K562 (cell line): ENCODE data around the gene EHD3. TPM values are rescaled to one million over a fixed set of nuclear protein-coding genes. Genes with fewer than 3 reads are reported as not detected.

Source experiments
- ATAC-seq: fragments of 200-7000 bp; cut with Tn5 transposase; 3 replicates; pipeline ENCODE4 v1.9.1; 2020; ENCODE audit warnings: moderate library complexity
- BruUV-seq: library from RNA; stranded (reverse); fragments of 400-500 nt; replicated peaks from 2 replicates; lab custom pipeline; 2021; lab: Mats Ljungman, UMichigan
- CTCF ChIA-PET: fragments of 300-600 bp; formaldehyde crosslinking; extraction: SDS; loops from one replicate; lab custom pipeline; 2021; ENCODE audit warnings: low intra/inter-chr PET ratio; lab: Yijun Ruan, JAX
- POLR2A ChIA-PET: fragments of 300-600, 350-650 bp; sonication (Branson Sonifier 250); formaldehyde crosslinking; extraction: SDS; loops from one replicate; lab custom pipeline; 2021; ENCODE audit warnings: antibody characterized with exemption, inconsistent platforms; lab: Yijun Ruan, JAX
- DNase-seq, 4 experiments: peaks; one replicate each; pipeline versions ENCODE4 v3.0.0 to v3.0.0-alpha.2; 2011 to 2018; ENCODE audit warnings: low spot score in 3 of 4, mixed read lengths in 3 of 4; ENCODE audit errors: extremely low read depth in 1 of 4
- FAIRE-seq: peaks from 2 replicates; lab custom pipeline; 2011; peaks lifted over from hg19 to GRCh38; lab: Jason Lieb, UNC
- H2AFZ ChIP-seq: 2 replicates; pipeline ENCODE4 v1.6.0; 2011; ENCODE audit warnings: low read depth, low read length, control low read depth, inconsistent platforms
- H3K27ac ChIP-seq: fragments of 200-600 bp; 3 replicates; pipeline ENCODE4 v1.8.0; 2011; ENCODE audit warnings: low read depth, mild to moderate bottlenecking, control low read depth, inconsistent platforms, low read length, moderate library complexity, mixed read lengths; ENCODE audit errors: extremely low read depth
- H3K27me3 ChIP-seq, 2 experiments: fragments of 300-600 bp in 1 of 2; 2 replicates in 1 of 2; 3 replicates in 1 of 2; pipeline versions ENCODE4 v1.6.0 to v1.8.0; 2011; ENCODE audit warnings: inconsistent platforms in 2 of 2, low read length in 2 of 2, mild to moderate bottlenecking in 1 of 2, mixed read lengths in 1 of 2, moderate library complexity in 1 of 2; ENCODE audit not compliant: control insufficient read depth in 2 of 2, insufficient read depth in 2 of 2
- H3K36me3 ChIP-seq: fragments of 300-600 bp; 3 replicates; pipeline ENCODE4 v1.8.0; 2011; ENCODE audit warnings: mild to moderate bottlenecking, low read length, inconsistent platforms; ENCODE audit not compliant: control insufficient read depth, insufficient read depth
- H3K4me1 ChIP-seq, 2 experiments: fragments of 200-600 bp in 1 of 2; replicated peaks in 1 of 2; 2 replicates in 1 of 2; 3 replicates in 1 of 2; pipeline versions ENCODE4 v1.5.1 to v1.8.0; 2011; ENCODE audit warnings: inconsistent platforms in 2 of 2, low read length in 2 of 2, mild to moderate bottlenecking in 1 of 2, mixed read lengths in 1 of 2, moderate library complexity in 1 of 2; ENCODE audit not compliant: control insufficient read depth in 2 of 2, insufficient read depth in 2 of 2
- H3K4me2 ChIP-seq: 2 replicates; pipeline ENCODE4 v1.6.1; 2011; ENCODE audit warnings: low read length, control low read depth, inconsistent platforms, mixed read lengths; ENCODE audit not compliant: insufficient read depth
- H3K4me3 ChIP-seq: fragments of 200-600 bp; sonication (generic), shearing (Covaris generic); 2 replicates; pipeline ENCODE4 v1.5.1; 2016; ENCODE audit warnings: control low read depth, inconsistent platforms
- H3K79me2 ChIP-seq: fragments of 200-600 bp; 3 replicates; pipeline ENCODE4 v1.8.0; 2011; ENCODE audit warnings: low read length, inconsistent platforms; ENCODE audit not compliant: control insufficient read depth, insufficient read depth
- H3K9ac ChIP-seq, 2 experiments: 2 replicates each; pipeline versions ENCODE4 v1.6.0 to v1.6.1; 2011; ENCODE audit warnings: low read depth in 2 of 2, low read length in 2 of 2, control low read depth in 1 of 2, inconsistent platforms in 1 of 2, mild to moderate bottlenecking in 1 of 2, mixed read lengths in 1 of 2; ENCODE audit not compliant: insufficient read depth in 1 of 2
- H3K9me1 ChIP-seq: one replicate; pipeline ENCODE4 v1.6.0; 2011; ENCODE audit warnings: inconsistent platforms, mild to moderate bottlenecking, low read length, moderate library complexity; ENCODE audit not compliant: control insufficient read depth, insufficient read depth
- H3K9me3 ChIP-seq: replicated peaks from 2 replicates; pipeline ENCODE4 v1.5.1; 2011; ENCODE audit warnings: low read depth, low read length, inconsistent platforms; ENCODE audit not compliant: control insufficient read depth, insufficient read depth
- H4K20me1 ChIP-seq: replicated peaks from 2 replicates; pipeline ENCODE4 v1.6.1; 2011; ENCODE audit warnings: low read length, inconsistent platforms, mixed read lengths; ENCODE audit not compliant: control insufficient read depth, insufficient read depth
- CBFA2T3 ChIP-seq: fragments of 450-650 bp; IDR thresholded peaks from 2 replicates; pipeline ENCODE4 v1.6.1; 2017
- CHD2 ChIP-seq: IDR thresholded peaks from 2 replicates; pipeline ENCODE4 v1.6.1; 2011; ENCODE audit warnings: low read depth, low read length
- JUND ChIP-seq, 2 experiments: IDR thresholded peaks; 2 replicates in 1 of 2; 3 replicates in 1 of 2; pipeline ENCODE4 v1.6.1; 2011; ENCODE audit warnings: borderline replicate concordance in 2 of 2, low read depth in 2 of 2, low read length in 2 of 2, improper control_type of control experiment in 1 of 2, missing biosample characterization in 1 of 2, missing genetic modification characterization in 1 of 2, missing genetic modification reagents in 1 of 2
- RAD21 ChIP-seq, 2 experiments: fragments of 250-450 bp in 1 of 2; fragments of 450-650 bp in 1 of 2; sonication (Bioruptor Pico) in 1 of 2; formaldehyde crosslinking in 1 of 2; IDR thresholded peaks in 1 of 2; conservative IDR thresholded peaks in 1 of 2; 2 replicates each; pipeline versions ENCODE4 v1.4.0 to v1.8.0; 2020 to 2022; ENCODE audit warnings: mild to moderate bottlenecking in 2 of 2, moderate library complexity in 1 of 2
- RBM34 ChIP-seq: fragments of 200-400 bp; formaldehyde crosslinking; IDR thresholded peaks from 2 replicates; pipeline ENCODE4 v1.6.1; 2018; ENCODE audit warnings: low read length, borderline replicate concordance; ENCODE audit not compliant: insufficient read depth
- SAFB2 ChIP-seq: fragments of 200-400 bp; formaldehyde crosslinking; IDR thresholded peaks from 2 replicates; pipeline ENCODE4 v1.6.1; 2018; ENCODE audit warnings: borderline replicate concordance, low read length, low read depth, moderate library complexity; ENCODE audit not compliant: severe bottlenecking
- TAF1 ChIP-seq: IDR thresholded peaks from 2 replicates; pipeline ENCODE4 v1.6.1; 2011; ENCODE audit warnings: mild to moderate bottlenecking, low read length, moderate library complexity; ENCODE audit not compliant: insufficient read depth, control insufficient read depth, severe bottlenecking; ENCODE audit errors: extremely low read depth
- ZNF212 ChIP-seq: fragments of 450-650 bp; formaldehyde crosslinking; IDR thresholded peaks from 2 replicates; pipeline ENCODE4 v1.4.0; 2020; ENCODE audit warnings: mild to moderate bottlenecking
- WGBS: fragments of 100-300 bp; shearing (Covaris generic); methylation state at CpG from one replicate; pipeline ENCODE4 v1.1.6; 2016; ENCODE audit warnings: low coverage, mixed read lengths; ENCODE audit not compliant: insufficient coverage; ENCODE audit errors: missing lambda C conversion rate; 5-methylcytosine and 5-hydroxymethylcytosine counted together
- in situ Hi-C: fragments of 300-500 bp; cut with MboI; formaldehyde crosslinking; loops from 4 replicates; pipeline ENCODE4 v1.15.0; 2018; ENCODE audit warnings: inconsistent platforms, mixed read lengths
- intact Hi-C: fragments of 100-400 bp; cut with micrococcal nuclease; formaldehyde crosslinking; loops from 2 replicates; pipeline ENCODE4 v1.14.2; 2022
- polyA plus RNA-seq, 8 experiments: library from polyadenylated mRNA; depleted of rRNA in 4 of 8; stranded (reverse) in 5 of 8; unstranded in 3 of 8; fragments of >200 nt; fragmentation: Nextera tagmentation in 2 of 8; fragmentation: Illumina TruSeq in 1 of 8; extraction: Ambion mirVana in 2 of 8; extraction: Trizol in 1 of 8; gene quantifications; 2 replicates each; pipeline versions ENCODE4 v1.2.1 to v1.2.3, GENCODE V29; 2011 to 2014; ENCODE audit warnings: inconsistent platforms in 1 of 8, missing spikeins in 1 of 8
- total RNA-seq, 7 experiments: library from RNA; depleted of rRNA in 6 of 7; stranded (reverse); fragments of >200 nt in 6 of 7; fragmentation: Illumina TruSeq in 2 of 7; extraction: Trizol in 2 of 7; gene quantifications; 2 replicates each; pipeline versions ENCODE4 v1.2.1 to v1.2.3, GENCODE V29; 2011 to 2021; ENCODE audit warnings: low replicate concordance in 1 of 7
- TF ChIP-seq, protein P1 (sequence below): fragments of 150-350 bp; conservative IDR thresholded peaks from 2 replicates; pipeline ENCODE4 v1.6.1; 2014; ENCODE audit warnings: low read length

The EHD3 gene
- total and polyA plus RNA-seq, 9 of the 15 experiments (the other 6 are each of a cell fraction or from before 2014, with no cell fraction given), result under 0.01 to 0.04 (median 0.03) TPM; not detected in 3

DNA sequence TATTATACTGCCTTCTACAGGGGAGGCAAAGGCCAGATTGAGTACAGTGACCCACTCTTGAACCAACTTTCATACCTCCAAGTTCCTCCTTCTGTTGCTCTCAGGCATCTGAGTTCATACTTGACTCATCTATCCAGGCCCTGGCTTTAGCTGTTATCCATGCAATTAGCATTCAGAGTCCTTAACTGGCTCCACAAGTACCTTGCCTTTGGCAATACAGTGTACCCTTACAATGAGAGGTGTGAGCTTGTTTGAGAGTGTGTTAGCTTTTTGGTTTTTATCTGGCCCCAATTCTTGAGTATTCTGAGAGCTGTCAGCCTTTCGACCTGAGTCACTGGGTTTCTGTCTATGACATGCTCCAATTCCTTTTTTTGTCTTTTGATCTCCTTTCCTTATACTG, 60.2 kb downstream of the EHD3 start:
- no peak overlapping the region for H3K4me2 ChIP-seq
- ATAC-seq, result no peak
- H4K20me1 ChIP-seq, result no peaks in the 10 kb centered on the region
- BruUV-seq, result no TSS peak
- intact Hi-C loops, result no loop called here
- H3K9me3 ChIP-seq, result no peaks in the 10 kb centered on the region
- H3K27me3 ChIP-seq, result peaks cover 0 to 5% of the 10 kb centered on the region in 2 experiments; a peak in 1 of 5 replicates
- H3K9me1 ChIP-seq, result no peaks in the 10 kb centered on the region
- no peak for FAIRE-seq
- no peaks in the 10 kb centered on the region for H3K36me3 ChIP-seq
- TF ChIP-seq RBM34 (no peak), ZNF212 (CRISPR knock-in tag) (no peak), CBFA2T3 (no peak), SAFB2 (no peak), JUND (IDR thresholded peaks at IDR 0.05; ENCODE audit: borderline replicate concordance, low read depth, low read length) (no peak), JUND (tag; IDR thresholded peaks at IDR 0.05; ENCODE audit: borderline replicate concordance, low read depth, low read length) (no peak), CHD2 (no peak), RAD21 (CRISPR knock-in tag; conservative IDR thresholded peaks at IDR 0.05 in 1 of 2, IDR thresholded peaks at IDR 0.05 in 1 of 2) (no peak), TAF1 (no peak)
- TF ChIP-seq, protein P1, sequence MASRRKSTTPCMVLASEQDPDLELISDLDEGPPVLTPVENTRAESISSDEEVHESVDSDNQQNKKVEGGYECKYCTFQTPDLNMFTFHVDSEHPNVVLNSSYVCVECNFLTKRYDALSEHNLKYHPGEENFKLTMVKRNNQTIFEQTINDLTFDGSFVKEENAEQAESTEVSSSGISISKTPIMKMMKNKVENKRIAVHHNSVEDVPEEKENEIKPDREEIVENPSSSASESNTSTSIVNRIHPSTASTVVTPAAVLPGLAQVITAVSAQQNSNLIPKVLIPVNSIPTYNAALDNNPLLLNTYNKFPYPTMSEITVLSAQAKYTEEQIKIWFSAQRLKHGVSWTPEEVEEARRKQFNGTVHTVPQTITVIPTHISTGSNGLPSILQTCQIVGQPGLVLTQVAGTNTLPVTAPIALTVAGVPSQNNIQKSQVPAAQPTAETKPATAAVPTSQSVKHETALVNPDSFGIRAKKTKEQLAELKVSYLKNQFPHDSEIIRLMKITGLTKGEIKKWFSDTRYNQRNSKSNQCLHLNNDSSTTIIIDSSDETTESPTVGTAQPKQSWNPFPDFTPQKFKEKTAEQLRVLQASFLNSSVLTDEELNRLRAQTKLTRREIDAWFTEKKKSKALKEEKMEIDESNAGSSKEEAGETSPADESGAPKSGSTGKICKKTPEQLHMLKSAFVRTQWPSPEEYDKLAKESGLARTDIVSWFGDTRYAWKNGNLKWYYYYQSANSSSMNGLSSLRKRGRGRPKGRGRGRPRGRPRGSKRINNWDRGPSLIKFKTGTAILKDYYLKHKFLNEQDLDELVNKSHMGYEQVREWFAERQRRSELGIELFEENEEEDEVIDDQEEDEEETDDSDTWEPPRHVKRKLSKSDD, result no peak
- no peak overlapping the region for H3K27ac ChIP-seq
- in situ Hi-C loops, result no loop called here
- POLR2A ChIA-PET, result interaction anchor here (0.7 kb wide), 1 partner anchor 43 kb away, joined by 3 read pairs; no protein-coding TSS in a partner anchor
- H3K9ac ChIP-seq, result no peak overlapping the region
- H3K4me3 ChIP-seq, result no peak overlapping the region
- H2AFZ ChIP-seq, result no peak overlapping the region
- no peaks in the 10 kb centered on the region for H3K4me1 ChIP-seq
- no peaks in the 10 kb centered on the region for H3K79me2 ChIP-seq
- 0% methylated on average over 1 of the region's 1 CpG for WGBS
- DNase-seq, result no peak
- CTCF ChIA-PET, result no interaction called here
